HFFc6 (cell line): ENCODE data around the gene TLR6. TPM values are rescaled to one million over a fixed set of nuclear protein-coding genes. Genes with fewer than 3 reads are reported as not detected.

Source experiments
- DNase-seq: peaks from one replicate; pipeline ENCODE4 v3.0.0-alpha.2; 2018
- H3K27ac Mint-ChIP-seq: 2 replicates; pipeline ENCODE4 v1.8.0; 2020; ENCODE audit warnings: mild to moderate bottlenecking, mixed read lengths
- H3K27me3 Mint-ChIP-seq: 2 replicates; pipeline ENCODE4 v1.8.0; 2021; ENCODE audit warnings: mild to moderate bottlenecking, moderate library complexity, mixed read lengths; ENCODE audit not compliant: insufficient read depth
- H3K36me3 Mint-ChIP-seq: 2 replicates; pipeline ENCODE4 v1.8.0; 2021; ENCODE audit warnings: low read depth, mixed read lengths
- H3K4me1 Mint-ChIP-seq: 2 replicates; pipeline ENCODE4 v1.8.0; 2020; ENCODE audit warnings: low read depth, mixed read lengths
- H3K4me3 Mint-ChIP-seq: 2 replicates; pipeline ENCODE4 v1.8.0; 2020; ENCODE audit warnings: mild to moderate bottlenecking, moderate library complexity, mixed read lengths
- H3K9me3 Mint-ChIP-seq: 2 replicates; pipeline ENCODE4 v1.8.0; 2020; ENCODE audit warnings: mild to moderate bottlenecking, mixed read lengths
- total RNA-seq, 6 experiments: library from RNA; stranded (reverse); fragmentation: NEBNext Ultra II Directional; extraction: Animal tissue kit (Norgen Biotek cat#: 25700); gene quantifications; 2 replicates in 1 of 6; 3 replicates in 5 of 6; pipeline ENCODE4 v1.2.3, GENCODE V29; 2021
- TF ChIP-seq, protein P1 (sequence below): fragments of 200-600 bp; sonication (generic); IDR thresholded peaks from 2 replicates; pipeline ENCODE4 v1.5.0; 2021; ENCODE audit warnings: antibody characterized with exemption, mild to moderate bottlenecking

TLR6 gene
- total RNA-seq, 6 experiments from 2014 or later = 0.76 to 1.3 (median 0.97) TPM

GRCh38 chr4:38859501-38859900, 2.9 kb upstream of the TLR6 start:
- TF ChIP-seq, protein P1, sequence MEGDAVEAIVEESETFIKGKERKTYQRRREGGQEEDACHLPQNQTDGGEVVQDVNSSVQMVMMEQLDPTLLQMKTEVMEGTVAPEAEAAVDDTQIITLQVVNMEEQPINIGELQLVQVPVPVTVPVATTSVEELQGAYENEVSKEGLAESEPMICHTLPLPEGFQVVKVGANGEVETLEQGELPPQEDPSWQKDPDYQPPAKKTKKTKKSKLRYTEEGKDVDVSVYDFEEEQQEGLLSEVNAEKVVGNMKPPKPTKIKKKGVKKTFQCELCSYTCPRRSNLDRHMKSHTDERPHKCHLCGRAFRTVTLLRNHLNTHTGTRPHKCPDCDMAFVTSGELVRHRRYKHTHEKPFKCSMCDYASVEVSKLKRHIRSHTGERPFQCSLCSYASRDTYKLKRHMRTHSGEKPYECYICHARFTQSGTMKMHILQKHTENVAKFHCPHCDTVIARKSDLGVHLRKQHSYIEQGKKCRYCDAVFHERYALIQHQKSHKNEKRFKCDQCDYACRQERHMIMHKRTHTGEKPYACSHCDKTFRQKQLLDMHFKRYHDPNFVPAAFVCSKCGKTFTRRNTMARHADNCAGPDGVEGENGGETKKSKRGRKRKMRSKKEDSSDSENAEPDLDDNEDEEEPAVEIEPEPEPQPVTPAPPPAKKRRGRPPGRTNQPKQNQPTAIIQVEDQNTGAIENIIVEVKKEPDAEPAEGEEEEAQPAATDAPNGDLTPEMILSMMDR = no peak
- DNase-seq = no peak
- H3K36me3 Mint-ChIP-seq = no peaks in the 10 kb centered on the region
- H3K9me3 Mint-ChIP-seq = no peaks in the 10 kb centered on the region
- H3K4me1 Mint-ChIP-seq = peaks cover 53% of the 10 kb centered on the region
- H3K4me3 Mint-ChIP-seq = no peak overlapping the region
- H3K27me3 Mint-ChIP-seq = no peaks in the 10 kb centered on the region; the same call in none of the 2 replicates
- H3K27ac Mint-ChIP-seq = no peak overlapping the region

DNA sequence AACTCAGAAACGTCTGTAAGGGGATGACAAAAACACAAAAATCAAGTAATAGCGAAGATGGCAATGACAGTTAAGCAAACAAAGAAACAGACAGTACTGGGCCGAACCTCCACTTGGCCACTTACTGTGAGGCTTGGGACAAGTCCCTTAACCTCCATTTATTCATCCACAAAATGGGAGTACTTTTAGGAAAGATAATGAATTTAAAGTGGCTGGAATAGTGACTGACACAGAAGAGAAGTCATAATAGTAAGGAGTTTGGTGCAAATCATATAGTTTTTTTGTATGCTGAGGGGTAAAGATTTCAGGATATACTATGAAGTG, 1.4 kb upstream of the TLR6 start:
- Mint-ChIP-seq H3K9me3 (no peaks in the 10 kb centered on the region), H3K27me3 (no peaks in the 10 kb centered on the region; the same call in 1 of the 2 replicates), H3K27ac (peak overlapping the region; percentile 91), H3K4me3 (peak overlapping the region; percentile 85), H3K36me3 (no peaks in the 10 kb centered on the region), H3K4me1 (peaks cover 53% of the 10 kb centered on the region)
- no peak for DNase-seq
- TF ChIP-seq, protein P1 = no peak

DNA sequence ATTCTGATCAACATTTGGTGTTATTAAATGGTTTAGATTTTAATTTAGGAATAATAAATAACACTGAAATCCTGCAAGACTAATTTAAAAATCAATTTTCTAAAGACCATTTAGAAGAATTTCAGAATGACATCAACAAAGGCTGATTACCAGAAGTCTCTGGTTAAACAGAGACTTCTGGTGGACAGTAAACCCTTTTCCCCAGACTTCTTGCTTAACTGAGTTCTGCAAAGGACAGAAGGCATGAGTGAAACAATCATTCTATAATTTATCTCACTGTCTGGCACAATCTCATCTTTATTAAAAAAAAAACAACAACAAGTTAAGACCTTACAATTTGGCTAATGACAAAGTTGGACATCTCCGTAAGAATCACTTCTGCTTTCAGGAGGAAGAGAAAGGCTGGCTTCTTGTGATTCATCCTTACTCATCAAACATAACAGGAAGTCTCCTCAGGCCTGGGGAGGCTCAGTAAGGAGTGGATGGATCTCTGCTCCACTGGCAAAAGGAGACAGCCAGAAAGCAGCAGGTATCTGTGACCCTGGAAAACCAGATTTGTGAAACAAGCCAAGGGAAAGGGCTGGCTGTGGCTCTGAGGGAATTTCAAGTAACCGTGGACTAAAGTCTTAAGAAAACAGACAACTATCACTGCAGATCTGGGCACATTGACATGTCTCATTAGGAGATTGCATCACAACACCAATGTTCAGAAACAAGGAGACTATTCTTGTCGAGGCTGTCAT, 908 bp upstream of the TLR6 start:
- Mint-ChIP-seq H3K9me3 (no peaks in the 10 kb centered on the region), H3K36me3 (no peaks in the 10 kb centered on the region), H3K27me3 (no peaks in the 10 kb centered on the region; the same call in 1 of the 2 replicates), H3K4me3 (peak overlapping the region; percentile 85), H3K4me1 (peaks cover 53% of the 10 kb centered on the region), H3K27ac (peak overlapping the region; percentile 91)
- DNase-seq = peak; percentile 83
- TF ChIP-seq, protein P1 = no peak

DNA sequence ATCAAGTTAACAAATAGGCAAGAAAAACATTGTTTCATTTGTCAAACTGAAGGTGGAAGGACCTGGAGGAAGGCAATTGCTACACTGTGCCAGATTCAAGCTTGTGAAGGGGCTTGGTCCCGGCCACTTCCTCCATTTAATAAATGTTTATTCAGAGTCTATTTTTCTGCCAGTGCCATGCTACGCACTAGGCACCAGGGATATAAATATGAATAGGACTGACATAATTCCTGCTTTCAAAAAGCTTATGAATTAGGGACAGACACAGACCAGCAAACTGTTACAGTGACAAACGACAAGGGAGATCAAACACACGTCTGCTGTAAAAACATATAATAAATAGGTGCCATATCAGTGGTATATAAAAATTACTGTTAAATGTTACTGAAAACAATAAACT, 571 bp downstream of the TLR6 start:
- Mint-ChIP-seq H3K9me3 (peaks cover 12% of the 10 kb centered on the region), H3K27ac (no peak overlapping the region), H3K4me1 (peaks cover 42% of the 10 kb centered on the region), H3K36me3 (no peaks in the 10 kb centered on the region), H3K4me3 (peak overlapping the region; percentile 85; the same call in 1 of the 2 replicates), H3K27me3 (no peaks in the 10 kb centered on the region; the same call in none of the 2 replicates)
- DNase-seq = no peak
- TF ChIP-seq, protein P1 = no peak

- Mint-ChIP-seq H3K36me3 (peaks cover 1% of the 10 kb centered on the region; the same call in 1 of the 2 replicates), H3K4me3 (no peak overlapping the region), H3K9me3 (peaks cover 12% of the 10 kb centered on the region), H3K27ac (no peak overlapping the region), H3K4me1 (peaks cover 39% of the 10 kb centered on the region), H3K27me3 (no peaks in the 10 kb centered on the region; the same call in none of the 2 replicates)
- TF ChIP-seq, protein P1 = no peak
- no peak for DNase-seq
Measured at GRCh38 chr4:38855466-38855865, 1.2 kb downstream of the TLR6 start.
